Activated CD8-positive, alpha-beta memory T cell treated with anti-CD3 and anti-CD28 coated beads, Interleukin-2, amount 10 ng/mL, durations not matched to agents 7 days and 5 days (primary cell): ENCODE results near the gene HMGN5. TPM values are rescaled to one million over a fixed set of nuclear protein-coding genes. Genes with fewer than 3 reads are reported as not detected.

Experiments used
- total RNA-seq, 2 experiments: library from RNA; stranded (reverse); gene quantifications; one replicate each; pipeline ENCODE4 v1.2.3, GENCODE V29; 2021

Gene HMGN5
- total RNA-seq, 2 experiments from 2014 or later, result 2.8 to 4.0 TPM

Other genes starting within 250 kb of the HMGN5 start
- gene SH3BGRL, start 189 bp upstream of the HMGN5 start, total RNA-seq, result 10 to 100 TPM; 54.7 to 59.8 TPM